ENCODE measurements around the gene ETFA.

GRCh38 chr15:76198456-76199105, 112.7 kb downstream of the ETFA start:
- TF ChIP-seq EZH2 (IDR thresholded peaks at IDR 0.05; ENCODE audit: borderline replicate concordance, low read length) (no peak), CTCF (IDR thresholded peaks at IDR 0.05; ENCODE audit: low read length) (no peak)

Measured in OCI-LY1 (cell line).